Measurements from ENCODE around the gene CACNB4.

DNA sequence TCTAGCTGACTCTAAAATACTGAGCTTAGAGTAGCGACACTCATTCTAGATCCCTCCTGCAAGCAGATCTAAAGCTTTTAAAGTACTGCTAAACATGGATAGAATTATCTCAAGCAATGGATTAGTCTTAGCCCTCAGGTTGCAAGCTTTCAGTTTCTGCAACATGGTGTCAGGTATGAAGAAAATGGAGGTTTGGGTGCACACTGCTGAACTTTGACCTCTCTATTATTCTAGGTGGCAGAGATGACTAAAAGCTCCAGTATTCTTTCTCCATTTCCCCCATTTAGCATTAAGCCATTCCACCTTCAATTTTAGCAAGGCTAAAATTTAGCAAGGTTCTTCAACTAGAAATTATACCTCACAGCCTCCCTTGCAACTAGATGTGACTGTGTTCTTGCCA, 117.0 kb downstream of the CACNB4 start:
- TF ChIP-seq POLR2A (IDR thresholded peaks at IDR 0.05; ENCODE audit: low read length) (no peak), ESRRA (IDR thresholded peaks at IDR 0.05; ENCODE audit: borderline replicate concordance, low read length) (no peak), MAX (IDR thresholded peaks at IDR 0.05) (no peak), CTCF (IDR thresholded peaks at IDR 0.05) (no peak), SMC3 (IDR thresholded peaks at IDR 0.05) (no peak), JUN (IDR thresholded peaks at IDR 0.05) (no peak), FOXS1 (CRISPR knock-in tag; IDR thresholded peaks at IDR 0.05) (no peak), ZSCAN20 (CRISPR knock-in tag; IDR thresholded peaks at IDR 0.05) (no peak), BHLHE40 (IDR thresholded peaks at IDR 0.05; ENCODE audit: low read depth, low read length) (no peak), PHF8 (IDR thresholded peaks at IDR 0.05; ENCODE audit: borderline replicate concordance, low read depth) (no peak), REST (IDR thresholded peaks at IDR 0.05) (no peak), CBX2 (IDR thresholded peaks at IDR 0.05; ENCODE audit: borderline replicate concordance, low read depth) (no peak), RFX5 (IDR thresholded peaks at IDR 0.05) (no peak)
